ENCODE data around the gene CYP17A1. TPM values are rescaled to one million over a fixed set of nuclear protein-coding genes. Genes with fewer than 3 reads are reported as not detected.
A peak's percentile ranks its signal among the peaks of the same experiment; 100 is the strongest.
"Not testable (repeated sequence)": the region's sequence is repeated elsewhere in the genome, so short reads cannot be mapped to it uniquely, and the experiment has no call there.

CYP17A1 gene
- not detected for total RNA-seq
- long read RNA-seq, result 0 reads

GRCh38 chr10:102837230-102837721 is at the start of gene CYP17A1:
TSS of gene CYP17A1 (minus strand) at chr10:102837413. CDS start at chr10:102837361, 52 bp downstream.
- no peak for DNase-seq (ENCODE audit: low spot score)

- DNase-seq (ENCODE audit: low spot score), result no peak
Measured at GRCh38 chr10:102880256-102880655, 43.0 kb upstream of the CYP17A1 start.

- no peak for DNase-seq (ENCODE audit: low spot score)
Measured at GRCh38 chr10:102878629-102879028, 41.4 kb upstream of the CYP17A1 start.

GRCh38 chr10:102876747-102877153 is 39.5 kb upstream of the CYP17A1 start:
- DNase-seq (ENCODE audit: low spot score), result no peak

- DNase-seq (ENCODE audit: low spot score), result no peak
Measured at GRCh38 chr10:102872163-102872562, 35.0 kb upstream of the CYP17A1 start.

- DNase-seq (ENCODE audit: low spot score), result no peak
Measured at GRCh38 chr10:102870221-102870620, 33.0 kb upstream of the CYP17A1 start.

GRCh38 chr10:102869258-102870198 is 32.3 kb upstream of the CYP17A1 start, which contains the start of gene AS3MT:
TSS of gene AS3MT (plus strand) at chr10:102869470. CDS start at chr10:102869593, 123 bp downstream.
- no peak for DNase-seq (ENCODE audit: low spot score)

GRCh38 chr10:102868911-102869257 is 31.7 kb upstream of the CYP17A1 start:
- DNase-seq (ENCODE audit: low spot score), result no peak

- no peak for DNase-seq (ENCODE audit: low spot score)
Measured at GRCh38 chr10:102865620-102866019, 28.4 kb upstream of the CYP17A1 start.

- DNase-seq (ENCODE audit: low spot score), result no peak
Measured at GRCh38 chr10:102863660-102864059, 26.4 kb upstream of the CYP17A1 start.

- DNase-seq (ENCODE audit: low spot score), result no peak
Measured at GRCh38 chr10:102859911-102860310, 22.7 kb upstream of the CYP17A1 start.

- DNase-seq (ENCODE audit: low spot score), result no peak
Measured at GRCh38 chr10:102856758-102857424, 19.7 kb upstream of the CYP17A1 start.

- DNase-seq (ENCODE audit: low spot score), result not testable (repeated sequence)
Measured at GRCh38 chr10:102855731-102856436, 18.7 kb upstream of the CYP17A1 start.

- DNase-seq (ENCODE audit: low spot score), result not testable (repeated sequence)
Measured at GRCh38 chr10:102853237-102853636, 16.0 kb upstream of the CYP17A1 start.

- DNase-seq (ENCODE audit: low spot score), result no peak
Measured at GRCh38 chr10:102850025-102850518, 12.9 kb upstream of the CYP17A1 start.

GRCh38 chr10:102845352-102845902 is 8.2 kb upstream of the CYP17A1 start:
- peak; percentile 74 for DNase-seq (ENCODE audit: low spot score)

GRCh38 chr10:102844190-102844776 is 7.1 kb upstream of the CYP17A1 start:
- not testable (repeated sequence) for DNase-seq (ENCODE audit: low spot score)

- peak; percentile 49 for DNase-seq (ENCODE audit: low spot score)
Measured at GRCh38 chr10:102843139-102843538, 5.9 kb upstream of the CYP17A1 start.

GRCh38 chr10:102841827-102842345 is 4.7 kb upstream of the CYP17A1 start:
- DNase-seq (ENCODE audit: low spot score), result peak; percentile 51

GRCh38 chr10:102838276-102838927 is 1.2 kb upstream of the CYP17A1 start:
- DNase-seq (ENCODE audit: low spot score), result not testable (repeated sequence)

Data from mesenteric fat pad (tissue), 1 donor.